PC-3 (cell line): ENCODE data around the gene KIF18A. TPM values are rescaled to one million over a fixed set of nuclear protein-coding genes. Genes with fewer than 3 reads are reported as not detected.

Experiments used
- ATAC-seq: fragments of 200-7000 bp; cut with Tn5 transposase; 2 replicates; pipeline ENCODE4 v1.9.1; 2020; ENCODE audit warnings: mild to moderate bottlenecking, moderate library complexity
- BruUV-seq: library from RNA; stranded (reverse); fragments of 400-500 nt; replicated peaks from 2 replicates; lab custom pipeline; 2021; lab: Mats Ljungman, UMichigan
- CTCF ChIA-PET: fragments of 300-600 bp; sonication (Branson Sonifier 250); formaldehyde crosslinking; loops from one replicate; lab custom pipeline; 2022; ENCODE audit warnings: antibody characterized with exemption; lab: Charles Lee
- POLR2A ChIA-PET: fragments of 300-600 bp; sonication (Branson Sonifier 250); formaldehyde crosslinking; loops from one replicate; lab custom pipeline; 2022; ENCODE audit warnings: antibody characterized with exemption; ENCODE audit not compliant: unreplicated experiment; lab: Charles Lee
- DNase-seq: peaks from one replicate; pipeline ENCODE4 v3.0.0-alpha.2; 2015
- H2AFZ ChIP-seq: fragments of 300-600 bp; sonication (generic); 2 replicates; pipeline ENCODE4 v1.6.0; 2016; ENCODE audit warnings: antibody characterized with exemption, low read length
- H3F3A ChIP-seq: fragments of 300-600 bp; sonication (generic); one replicate; pipeline ENCODE4 v1.6.0; 2017; ENCODE audit warnings: antibody characterized with exemption, low read length, control low read depth, mild to moderate bottlenecking; ENCODE audit not compliant: unreplicated experiment
- H3K27ac ChIP-seq: fragments of 300-600 bp; sonication (generic); 2 replicates; pipeline ENCODE4 v1.5.1; 2016; ENCODE audit warnings: mild to moderate bottlenecking, low read length
- H3K27me3 ChIP-seq: fragments of 300-600 bp; sonication (generic); 2 replicates; pipeline ENCODE4 v1.6.1; 2016; ENCODE audit warnings: low read length, mixed read lengths
- H3K36me3 ChIP-seq: fragments of 300-600 bp; sonication (generic); 2 replicates; pipeline ENCODE4 v1.6.1; 2016; ENCODE audit warnings: low read depth, mixed run types, low read length, mixed read lengths
- H3K4me1 ChIP-seq: fragments of 300-600 bp; sonication (generic); 2 replicates; pipeline ENCODE4 v1.5.1; 2016; ENCODE audit warnings: low read length; ENCODE audit not compliant: insufficient read depth
- H3K4me2 ChIP-seq: fragments of 300-600 bp; sonication (generic); 2 replicates; pipeline ENCODE4 v1.6.0; 2016; ENCODE audit warnings: low read length
- H3K4me3 ChIP-seq: fragments of 300-600 bp; sonication (generic); 2 replicates; pipeline ENCODE4 v1.5.1; 2016; ENCODE audit warnings: mild to moderate bottlenecking, low read length, mixed read lengths
- H3K79me2 ChIP-seq: fragments of 300-600 bp; sonication (generic); 2 replicates; pipeline ENCODE4 v1.6.1; 2017; ENCODE audit warnings: low read length, mixed read lengths
- H3K9ac ChIP-seq: fragments of 300-600 bp; sonication (generic); 2 replicates; pipeline ENCODE4 v1.6.0; 2016; ENCODE audit warnings: mild to moderate bottlenecking, low read length
- H3K9me2 ChIP-seq: fragments of 300-600 bp; sonication (generic); replicated peaks from 2 replicates; pipeline ENCODE4 v1.6.1; 2016; ENCODE audit warnings: mixed run types, low read length, mixed read lengths
- H3K9me3 ChIP-seq: fragments of 300-600 bp; sonication (generic); 2 replicates; pipeline ENCODE4 v1.6.1; 2016; ENCODE audit warnings: low read length, mixed read lengths
- H4K20me1 ChIP-seq: fragments of 300-600 bp; sonication (generic); 2 replicates; pipeline ENCODE4 v1.6.1; 2016; ENCODE audit warnings: low read length, mixed read lengths
- EZH2 ChIP-seq: fragments of 300-600 bp; sonication (generic); IDR thresholded peaks from one replicate; pipeline ENCODE4 v1.6.1; 2017; ENCODE audit warnings: antibody characterized with exemption, mild to moderate bottlenecking, low read length; ENCODE audit not compliant: unreplicated experiment
- EZH2phosphoT487 ChIP-seq: fragments of 300-600 bp; sonication (generic); IDR thresholded peaks from 2 replicates; pipeline ENCODE4 v1.6.1; 2018; ENCODE audit warnings: mild to moderate bottlenecking, antibody characterized with exemption, low read length, borderline replicate concordance
- intact Hi-C: fragments of 100-400 bp; cut with micrococcal nuclease; formaldehyde crosslinking; loops from 2 replicates; pipeline ENCODE4 v1.9.0; 2023
- total RNA-seq: library from RNA; depleted of rRNA; stranded (reverse); fragments of >200 nt; gene quantifications from 2 replicates; pipeline ENCODE4 v1.2.3, GENCODE V29; 2014
- TF ChIP-seq, protein P1 (sequence below): fragments of 300-600 bp; sonication (generic); conservative IDR thresholded peaks from 2 replicates; pipeline ENCODE4 v1.5.1; 2017; ENCODE audit warnings: antibody characterized with exemption, low read depth, mild to moderate bottlenecking, low read length

KIF18A gene
- total RNA-seq, 1 experiment from 2014 or later, result 15.3 TPM

DNA sequence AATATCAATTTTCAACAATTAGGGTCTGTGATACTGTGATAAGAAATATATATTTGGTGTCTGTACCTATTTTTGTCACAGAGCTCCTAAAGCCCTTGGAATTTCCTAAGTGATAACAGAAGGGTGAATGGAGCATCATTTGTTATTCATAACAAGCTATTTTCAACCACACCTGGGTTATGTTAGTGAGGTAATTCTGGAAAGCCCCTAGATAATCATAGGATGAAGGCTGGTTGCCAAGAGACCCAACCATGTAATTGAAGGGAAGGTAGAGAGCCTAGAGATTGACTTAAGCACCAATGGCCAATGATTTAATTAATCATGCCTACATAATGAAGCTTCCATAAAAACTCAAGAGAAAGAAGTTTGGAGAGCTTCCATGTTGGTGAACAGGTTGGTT lies 109.4 kb downstream of the KIF18A start:
- peaks cover 6% of the 10 kb centered on the region for H3K4me1 ChIP-seq
- no peak overlapping the region for H2AFZ ChIP-seq
- H3K9ac ChIP-seq, result no peak overlapping the region
- ChIA-PET CTCF (no interaction called here), POLR2A (no interaction called here)
- H3K27ac ChIP-seq, result no peak overlapping the region
- H3K27me3 ChIP-seq, result no peaks in the 10 kb centered on the region
- no peak overlapping the region for H3K4me2 ChIP-seq
- H3K79me2 ChIP-seq, result no peaks in the 10 kb centered on the region
- peaks cover 22% of the 10 kb centered on the region for H3K9me3 ChIP-seq
- H3K4me3 ChIP-seq, result no peak overlapping the region
- TF ChIP-seq EZH2phosphoT487 (no peak), EZH2 (no peak)
- TF ChIP-seq, protein P1, sequence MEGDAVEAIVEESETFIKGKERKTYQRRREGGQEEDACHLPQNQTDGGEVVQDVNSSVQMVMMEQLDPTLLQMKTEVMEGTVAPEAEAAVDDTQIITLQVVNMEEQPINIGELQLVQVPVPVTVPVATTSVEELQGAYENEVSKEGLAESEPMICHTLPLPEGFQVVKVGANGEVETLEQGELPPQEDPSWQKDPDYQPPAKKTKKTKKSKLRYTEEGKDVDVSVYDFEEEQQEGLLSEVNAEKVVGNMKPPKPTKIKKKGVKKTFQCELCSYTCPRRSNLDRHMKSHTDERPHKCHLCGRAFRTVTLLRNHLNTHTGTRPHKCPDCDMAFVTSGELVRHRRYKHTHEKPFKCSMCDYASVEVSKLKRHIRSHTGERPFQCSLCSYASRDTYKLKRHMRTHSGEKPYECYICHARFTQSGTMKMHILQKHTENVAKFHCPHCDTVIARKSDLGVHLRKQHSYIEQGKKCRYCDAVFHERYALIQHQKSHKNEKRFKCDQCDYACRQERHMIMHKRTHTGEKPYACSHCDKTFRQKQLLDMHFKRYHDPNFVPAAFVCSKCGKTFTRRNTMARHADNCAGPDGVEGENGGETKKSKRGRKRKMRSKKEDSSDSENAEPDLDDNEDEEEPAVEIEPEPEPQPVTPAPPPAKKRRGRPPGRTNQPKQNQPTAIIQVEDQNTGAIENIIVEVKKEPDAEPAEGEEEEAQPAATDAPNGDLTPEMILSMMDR, result no peak
- peaks cover 22% of the 10 kb centered on the region; the same call in 1 of the 2 replicates for H3K36me3 ChIP-seq
- H3K9me2 ChIP-seq, result no peaks in the 10 kb centered on the region
- H4K20me1 ChIP-seq, result no peaks in the 10 kb centered on the region
- intact Hi-C loops, result no loop called here
- no peaks in the 10 kb centered on the region for H3F3A ChIP-seq
- no TSS peak for BruUV-seq
- ATAC-seq (no peak), DNase-seq (no peak)

- POLR2A ChIA-PET, result no interaction called here
Measured at GRCh38 chr11:27997344-27997743, 110.6 kb downstream of the KIF18A start.

DNA sequence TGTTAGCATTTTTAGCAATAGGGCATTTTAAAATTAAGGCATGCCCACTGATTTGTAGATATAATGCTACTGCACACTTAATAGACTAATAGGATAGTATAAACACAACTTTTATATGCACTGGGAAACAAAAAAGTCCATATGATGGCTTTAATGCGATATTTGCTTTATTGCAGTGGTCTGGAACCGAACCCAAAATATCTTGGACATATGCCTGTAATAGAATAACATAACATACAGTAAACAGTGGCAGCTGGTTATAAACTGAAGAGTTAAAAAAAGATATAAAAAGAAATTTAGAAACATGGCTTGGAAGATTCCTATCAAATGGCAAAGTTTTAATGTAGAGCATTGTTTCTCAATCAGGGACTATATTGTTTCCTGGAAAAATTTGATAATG lies 111.9 kb downstream of the KIF18A start:
- Histone ChIP-seq H4K20me1 (no peaks in the 10 kb centered on the region), H3K36me3 (0 out of 2 replicates have a peak, but pooled peaks cover 6% of the 10 kb centered on the region), H3K79me2 (no peaks in the 10 kb centered on the region), H3K9ac (no peak overlapping the region), H3K4me2 (no peak overlapping the region), H2AFZ (no peak overlapping the region), H3K9me2 (no peaks in the 10 kb centered on the region), H3F3A (no peaks in the 10 kb centered on the region), H3K4me1 (peaks cover 6% of the 10 kb centered on the region), H3K9me3 (peaks cover 15% of the 10 kb centered on the region), H3K27ac (no peak overlapping the region), H3K4me3 (no peak overlapping the region), H3K27me3 (no peaks in the 10 kb centered on the region)
- ChIA-PET POLR2A (no interaction called here), CTCF (no interaction called here)
- TF ChIP-seq EZH2 (no peak), EZH2phosphoT487 (no peak)
- TF ChIP-seq, protein P1, result no peak
- ATAC-seq (no peak), DNase-seq (no peak)
- intact Hi-C loops, result no loop called here
- no TSS peak for BruUV-seq

More at GRCh38 chr11:27997344-27997743, 110.6 kb downstream of the KIF18A start:
- CTCF ChIA-PET, result no interaction called here
- intact Hi-C loops, result no loop called here
- peaks cover 15% of the 10 kb centered on the region for H3K9me3 ChIP-seq
- peaks cover 6% of the 10 kb centered on the region for H3K4me1 ChIP-seq
- H3K36me3 ChIP-seq, result peaks cover 15% of the 10 kb centered on the region; the same call in 1 of the 2 replicates
- no peak overlapping the region for H2AFZ ChIP-seq
- H3K9me2 ChIP-seq, result no peaks in the 10 kb centered on the region
- no peaks in the 10 kb centered on the region for H4K20me1 ChIP-seq
- ATAC-seq (no peak), DNase-seq (no peak)
- no TSS peak for BruUV-seq
- no peak overlapping the region for H3K4me3 ChIP-seq
- no peaks in the 10 kb centered on the region for H3F3A ChIP-seq
- H3K9ac ChIP-seq, result no peak overlapping the region
- no peaks in the 10 kb centered on the region for H3K27me3 ChIP-seq
- no peaks in the 10 kb centered on the region for H3K79me2 ChIP-seq
- H3K4me2 ChIP-seq, result no peak overlapping the region
- no peak overlapping the region for H3K27ac ChIP-seq
- no peak for TF ChIP-seq EZH2
- TF ChIP-seq EZH2phosphoT487, result no peak
- TF ChIP-seq, protein P1, result no peak
